SU-DHL-6 (cell line): ENCODE measurements around the gene RAB6B.

Experiments
- CTCF ChIP-seq: fragments of 200-600 bp; sonication (generic); IDR thresholded peaks from one replicate; pipeline ENCODE4 v1.5.1; 2017; ENCODE audit warnings: antibody characterized with exemption, mild to moderate bottlenecking, low read length, moderate library complexity; ENCODE audit not compliant: insufficient read depth, poor library complexity, severe bottlenecking
- EZH2phosphoT487 ChIP-seq: fragments of 200-600 bp; sonication (generic), shearing (Covaris generic); conservative IDR thresholded peaks from 2 replicates; pipeline ENCODE4 v1.6.1; 2018; ENCODE audit warnings: mild to moderate bottlenecking, antibody characterized with exemption, low read length, moderate library complexity, mixed read lengths

GRCh38 chr3:133856316-133856715 lies 39.4 kb downstream of the RAB6B start:
- no peak for TF ChIP-seq CTCF
- no peak for TF ChIP-seq EZH2phosphoT487
